ENCODE results near the gene PPP2R5D.
A peak's percentile ranks its signal among the peaks of the same experiment; 100 is the strongest.
"Not testable (repeated sequence)": the region's sequence is repeated elsewhere in the genome, so short reads cannot be mapped to it uniquely, and the experiment has no call there.

PPP2R5D gene

GRCh38 chr6:42996513-42996912, 12.1 kb downstream of the PPP2R5D start:
- no peak for DNase-seq

GRCh38 chr6:42998205-42998604, 13.8 kb downstream of the PPP2R5D start:
- DNase-seq: not testable (repeated sequence)

DNA sequence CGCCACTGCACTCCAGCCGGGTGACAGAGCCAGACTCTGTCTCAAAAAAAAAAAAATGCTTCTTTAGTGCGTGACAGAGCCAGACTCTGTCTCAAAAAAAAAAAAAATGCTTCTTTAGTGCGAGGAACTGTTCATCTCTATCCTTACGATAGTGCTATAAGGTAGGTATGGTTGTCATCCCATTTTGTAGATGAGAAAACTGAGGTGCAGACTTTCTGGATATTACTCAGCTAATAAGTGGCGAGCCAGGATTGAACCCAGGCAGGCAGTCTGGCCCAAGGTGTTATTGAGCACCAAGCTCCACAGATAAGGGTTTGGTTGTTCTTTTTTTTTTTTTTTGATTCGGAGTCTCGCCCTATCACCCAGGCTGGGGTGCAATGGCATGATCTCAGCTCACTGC, 17.5 kb downstream of the PPP2R5D start:
- no peak for DNase-seq

GRCh38 chr6:43005844-43006243, 21.5 kb downstream of the PPP2R5D start:
- DNase-seq: no peak

DNA sequence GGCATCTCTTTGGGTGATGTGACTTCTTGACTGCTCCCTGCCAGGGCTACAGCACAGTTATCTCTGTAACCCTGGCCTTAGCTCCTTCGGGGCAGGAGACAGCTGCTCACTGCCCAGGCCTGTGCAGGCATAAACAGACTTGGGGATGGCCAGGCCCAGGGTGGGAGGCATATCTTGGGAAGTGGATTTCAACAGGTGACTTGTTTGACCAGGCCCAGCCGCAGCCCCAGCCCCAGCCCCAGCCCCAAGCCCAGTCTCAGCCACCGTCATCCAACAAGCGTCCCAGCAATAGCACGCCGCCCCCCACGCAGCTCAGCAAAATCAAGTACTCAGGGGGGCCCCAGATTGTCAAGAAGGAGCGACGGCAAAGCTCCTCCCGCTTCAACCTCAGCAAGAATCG, 21.9 kb downstream of the PPP2R5D start:
- no peak for DNase-seq

GRCh38 chr6:43007126-43007525, 22.8 kb downstream of the PPP2R5D start:
- no peak for DNase-seq

DNA sequence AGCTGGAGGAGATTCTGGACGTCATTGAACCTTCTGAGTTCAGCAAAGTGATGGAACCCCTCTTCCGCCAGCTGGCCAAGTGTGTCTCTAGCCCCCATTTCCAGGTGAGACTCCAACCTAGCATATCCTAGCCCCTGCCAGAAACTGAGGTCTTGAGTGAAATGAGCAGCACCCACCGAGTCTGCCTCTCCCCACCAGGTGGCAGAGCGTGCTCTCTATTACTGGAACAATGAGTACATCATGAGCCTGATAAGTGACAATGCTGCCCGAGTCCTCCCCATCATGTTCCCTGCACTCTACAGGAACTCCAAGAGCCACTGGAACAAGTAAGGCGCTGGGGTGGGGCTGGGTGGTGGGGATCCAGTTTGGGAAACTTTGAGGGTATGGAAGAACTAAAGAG, 24.8 kb downstream of the PPP2R5D start:
- no peak for DNase-seq

- DNase-seq: no peak
Observed at GRCh38 chr6:43011207-43011606, 26.8 kb downstream of the PPP2R5D start.

- DNase-seq: no peak
Observed at GRCh38 chr6:43012364-43012763, 28.0 kb downstream of the PPP2R5D start.

DNA sequence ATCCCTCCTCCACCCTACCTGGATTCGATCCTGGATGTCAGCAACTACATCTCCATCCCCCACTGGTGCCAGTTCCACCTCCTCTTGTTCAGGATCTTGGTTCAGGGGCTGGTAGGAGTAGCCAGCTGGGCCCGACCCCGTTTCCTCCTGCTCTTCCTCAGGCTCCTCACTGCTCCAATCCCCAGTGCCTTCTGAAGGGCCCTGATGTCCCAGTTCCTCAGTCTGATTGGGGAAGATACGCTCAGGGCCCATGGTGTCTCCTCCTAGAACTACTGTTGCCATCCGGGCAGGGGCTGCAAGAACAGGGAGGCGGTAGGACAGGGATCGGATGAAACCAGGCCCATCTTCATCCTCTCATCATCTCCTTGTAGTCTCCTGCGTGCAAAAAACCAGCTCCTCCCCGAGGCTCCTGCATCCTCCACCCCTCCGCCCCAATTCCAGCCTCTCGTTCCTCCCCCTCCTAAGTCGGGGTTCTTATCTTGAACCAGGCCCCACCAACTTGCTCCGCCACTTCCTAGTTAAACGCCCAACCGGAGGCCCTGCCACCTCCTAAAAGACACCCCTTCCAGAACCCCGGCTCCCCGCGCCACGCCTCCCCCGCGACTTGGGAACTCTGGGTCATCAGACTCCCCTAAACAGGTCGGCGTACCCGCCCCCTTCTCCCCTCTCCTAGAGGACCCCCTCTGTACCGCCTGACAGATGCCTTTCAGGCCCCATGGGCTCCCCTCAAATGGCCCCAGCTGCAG, 28.9 kb downstream of the PPP2R5D start:
- DNase-seq: no peak

DNA sequence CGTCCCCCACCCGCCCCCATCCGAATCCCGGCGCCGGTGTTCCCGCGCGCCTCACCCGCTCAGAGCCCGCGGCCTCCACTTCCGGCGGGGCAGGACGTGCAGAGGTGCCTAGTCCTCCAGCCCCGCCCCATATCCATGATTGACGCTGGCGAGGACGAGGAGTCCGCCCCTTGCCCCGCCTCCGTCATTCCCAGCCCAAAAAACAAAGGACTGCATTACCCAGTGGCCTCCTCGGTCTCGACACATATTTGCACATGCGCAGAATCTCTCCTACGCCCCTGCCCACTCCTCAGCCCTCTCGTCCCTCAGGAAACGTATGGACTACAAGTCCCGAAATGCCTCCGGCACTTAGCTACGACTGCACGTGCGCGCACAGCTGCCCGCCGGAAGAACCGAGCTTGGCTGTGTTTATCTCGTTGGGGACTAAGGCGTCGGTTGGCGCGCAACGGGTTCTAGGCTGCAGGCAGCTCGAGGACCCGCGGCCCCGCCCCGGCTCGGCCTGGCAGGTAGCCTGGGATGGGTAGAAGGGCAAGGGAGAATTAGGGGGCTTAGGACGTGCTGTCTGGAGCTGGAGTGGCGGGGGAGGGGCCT, 29.6 kb downstream of the PPP2R5D start, which contains the start of the genes KLHDC3 and MEA1:
KLHDC3 (plus strand) TSS at position 407 of the 591 bp plus-strand sequence. CDS start 2,944 bp downstream, outside the sequence.
MEA1 (minus strand) TSS at position 104 of the 591 bp plus-strand sequence. CDS start 133 bp downstream, outside the sequence.
- peak; percentile 99 for DNase-seq

DNA sequence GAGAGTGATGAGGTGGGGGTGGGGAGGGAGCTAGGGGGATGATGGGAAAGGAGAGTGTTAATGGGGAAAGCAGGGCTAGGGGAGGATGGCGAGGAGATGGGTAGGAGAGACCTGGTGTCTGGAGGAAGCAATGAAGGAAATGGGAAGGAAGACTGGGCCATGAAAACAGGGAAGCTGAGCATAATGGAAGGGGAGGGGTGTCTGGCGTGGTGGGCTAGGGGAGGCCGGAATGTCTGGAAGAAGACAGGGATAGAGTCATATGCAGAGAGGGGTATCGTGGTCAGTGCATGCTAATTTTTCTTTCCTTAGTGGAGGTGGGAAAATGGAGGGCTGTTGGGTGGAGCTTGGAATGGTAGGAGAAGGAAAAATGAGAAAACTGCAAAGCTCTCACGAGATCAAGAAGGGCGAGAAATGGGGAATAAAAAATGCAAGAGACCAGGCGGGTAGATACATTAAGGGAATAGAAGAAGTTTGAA, 30.1 kb downstream of the PPP2R5D start:
- no peak for DNase-seq

GRCh38 chr6:43016176-43016942, 32.0 kb downstream of the PPP2R5D start:
- DNase-seq: no peak

DNA sequence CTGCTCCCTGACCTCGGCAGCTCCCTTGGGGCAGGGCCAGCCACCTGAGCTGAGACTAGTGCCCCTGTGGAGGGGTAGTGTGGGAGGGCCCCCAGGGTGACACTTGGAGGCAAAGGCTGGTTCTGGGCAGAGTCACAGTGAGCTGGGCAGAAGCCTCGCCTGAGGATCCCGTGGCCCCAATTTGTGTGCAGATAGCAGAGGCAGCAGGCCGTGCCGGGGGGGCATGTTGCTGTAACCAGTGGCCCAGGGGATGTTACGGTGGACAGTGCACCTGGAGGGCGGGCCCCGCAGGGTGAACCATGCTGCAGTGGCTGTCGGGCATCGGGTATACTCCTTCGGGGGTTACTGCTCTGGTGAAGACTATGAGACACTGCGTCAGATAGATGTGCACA, 32.6 kb downstream of the PPP2R5D start:
- DNase-seq: no peak

DNA sequence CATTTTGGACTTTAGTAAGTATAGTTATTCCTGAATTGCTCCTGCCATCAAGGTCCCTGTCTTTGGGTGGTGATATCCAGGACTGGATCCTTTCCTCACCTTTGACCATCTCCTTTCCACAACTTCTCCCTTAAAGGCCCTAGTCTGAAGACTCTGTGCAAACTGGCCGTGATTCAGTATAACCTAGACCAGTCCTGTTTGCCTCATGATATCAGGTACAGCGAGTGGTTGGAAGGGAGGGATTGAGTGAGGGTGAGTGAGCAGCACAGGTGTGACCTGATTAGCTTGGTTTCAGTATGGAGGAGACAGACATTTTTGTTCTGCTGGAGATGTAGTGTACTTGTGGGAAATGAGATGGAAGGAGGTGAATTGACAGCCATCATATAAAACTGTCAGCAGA, 34.8 kb downstream of the PPP2R5D start:
- no peak for DNase-seq

DNA sequence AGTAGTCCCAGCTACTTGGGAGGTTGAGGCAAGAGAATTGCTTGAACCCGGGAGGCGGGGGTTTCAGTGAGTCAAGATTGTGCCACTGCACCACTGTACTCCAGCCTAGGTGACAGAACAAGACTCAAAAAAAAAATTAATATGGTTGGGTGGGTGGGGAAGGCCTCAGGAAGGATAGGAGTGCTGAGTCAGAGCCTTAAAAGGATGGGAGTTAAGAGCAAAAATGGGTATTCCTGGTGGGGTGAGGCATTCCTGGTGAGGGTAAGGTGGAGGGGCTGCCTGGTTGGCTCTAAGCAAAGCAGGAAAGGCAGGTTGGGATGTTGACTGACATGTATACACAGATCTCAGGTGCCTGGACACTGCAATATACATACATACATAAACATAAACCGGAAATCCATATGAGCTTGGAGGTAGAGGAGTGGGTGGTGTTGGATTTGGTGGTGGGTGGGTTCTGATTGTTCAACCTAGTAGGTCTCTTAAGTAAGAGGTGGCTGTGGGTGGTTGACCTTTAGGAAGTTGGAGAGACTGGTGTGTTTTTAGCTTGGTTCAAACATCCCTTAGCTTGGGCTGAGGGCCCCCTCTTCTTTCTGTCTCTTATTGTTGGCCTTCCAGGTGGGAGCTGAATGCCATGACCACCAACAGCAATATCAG, 35.8 kb downstream of the PPP2R5D start:
- no peak for DNase-seq

- no peak for DNase-seq
Observed at GRCh38 chr6:43020847-43021246, 36.5 kb downstream of the PPP2R5D start.

DNA sequence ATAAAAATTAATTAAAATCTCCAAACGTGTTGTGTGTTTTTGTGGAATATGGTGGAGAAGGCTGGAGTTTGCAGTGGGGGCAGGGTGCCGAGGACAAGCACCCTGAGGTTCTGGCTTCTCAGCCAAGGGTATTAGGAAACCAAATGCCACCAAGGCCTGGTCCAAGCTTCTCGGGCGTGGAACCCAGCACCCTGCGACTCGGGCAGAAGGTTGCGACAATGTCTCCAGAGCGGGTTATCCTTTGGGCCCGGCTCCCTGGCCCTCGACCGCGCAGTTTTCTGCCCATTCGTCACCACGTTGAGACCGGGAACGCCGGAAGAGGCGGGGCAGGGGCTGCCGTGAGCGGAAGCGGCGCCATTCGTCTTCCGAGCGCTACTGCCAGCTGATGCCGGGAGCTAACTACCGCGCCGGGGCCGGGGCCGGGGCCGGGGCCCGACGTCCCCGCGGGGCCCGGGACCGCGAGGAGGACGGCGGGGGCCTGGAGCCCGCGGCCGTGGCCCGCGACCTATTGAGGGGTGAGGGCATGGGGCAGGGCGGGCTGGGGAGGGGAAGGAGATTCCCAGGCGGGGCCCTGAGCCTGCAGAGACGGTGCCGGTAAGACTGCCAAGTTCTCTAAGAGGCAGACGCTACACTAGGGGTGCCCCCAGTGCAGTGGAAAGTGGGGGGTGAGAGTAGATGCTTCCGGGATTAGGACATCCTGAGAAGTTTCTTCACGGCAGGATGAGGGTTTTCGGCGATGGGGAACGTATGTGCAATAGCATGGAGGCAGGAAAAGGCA, 37.1 kb downstream of the PPP2R5D start, which contains the start of gene RRP36:
RRP36 (plus strand) TSS at position 354 of the 778 bp plus-strand sequence; CDS start at position 386, 32 bp downstream.
- DNase-seq: peak; percentile 69

- no peak for DNase-seq
Observed at GRCh38 chr6:43024436-43024835, 40.1 kb downstream of the PPP2R5D start.

DNA sequence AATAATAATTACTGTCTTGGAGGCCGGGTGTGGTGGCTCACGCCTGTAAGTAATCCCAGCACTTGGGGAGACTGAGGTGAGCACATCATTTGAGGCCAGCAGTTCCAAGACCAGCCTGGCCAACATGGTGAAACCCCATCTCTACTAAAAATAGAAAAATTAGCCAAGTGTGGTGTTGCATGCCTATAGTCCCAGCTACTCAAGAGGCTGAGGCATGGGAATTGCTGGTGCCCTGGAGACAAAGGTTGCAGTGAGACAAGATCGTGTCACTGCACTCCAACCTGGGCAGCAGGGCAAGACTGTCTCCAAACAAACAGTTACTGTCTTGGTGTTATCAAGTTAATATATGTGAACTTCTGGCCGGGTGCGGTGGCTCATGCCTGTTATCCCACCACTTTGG, 42.0 kb downstream of the PPP2R5D start:
- DNase-seq: no peak

DNA sequence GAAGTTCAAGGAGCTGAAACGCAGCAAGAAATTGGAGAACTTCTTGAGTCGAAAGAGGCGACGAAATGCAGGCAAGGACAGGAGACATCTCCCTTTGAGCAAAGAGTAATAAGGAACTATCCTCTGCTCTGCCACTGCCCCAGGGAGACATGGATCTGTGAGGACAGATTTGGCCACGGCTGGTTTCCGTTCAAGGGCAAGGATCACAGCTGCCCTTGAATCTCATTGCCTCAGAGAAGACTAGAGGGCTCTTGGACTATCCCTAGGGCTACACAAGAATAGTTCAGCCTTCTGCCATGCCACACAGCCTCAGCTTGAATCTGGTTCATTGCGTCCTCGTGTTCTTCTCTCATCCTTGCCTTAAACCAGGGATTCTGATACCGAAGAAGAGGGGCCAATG, 44.8 kb downstream of the PPP2R5D start:
- no peak for DNase-seq

- DNase-seq: no peak
Observed at GRCh38 chr6:43032326-43032725, 48.0 kb downstream of the PPP2R5D start.
